Measurements from ENCODE around the gene GCC2.
"Not testable (repeated sequence)": the region's sequence is repeated elsewhere in the genome, so short reads cannot be mapped to it uniquely, and the experiment has no call there.

Gene GCC2

DNA sequence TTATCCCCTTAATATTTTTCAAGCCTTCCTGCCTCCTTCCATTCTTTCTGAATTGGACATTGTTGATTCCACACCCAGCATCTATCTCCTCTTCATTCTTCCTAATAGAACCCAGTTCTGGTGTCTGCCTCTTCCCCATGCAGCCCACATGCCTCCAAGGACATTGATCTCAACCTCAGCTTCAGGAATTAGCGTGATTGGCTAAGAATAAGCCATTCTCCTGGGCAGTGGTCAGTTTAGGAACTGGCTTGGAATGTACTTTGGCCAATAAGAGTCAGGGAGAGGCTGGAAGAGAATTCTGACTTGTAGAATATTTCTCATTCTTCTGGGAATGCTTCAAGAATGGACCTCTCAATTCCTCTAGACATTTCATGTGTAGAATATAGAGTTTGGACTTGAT lies 25.9 kb upstream of the GCC2 start:
- no peak for TF ChIP-seq CTCF (conservative IDR thresholded peaks at IDR 0.05)
- H3K27ac ChIP-seq, result no peak overlapping the region

- TF ChIP-seq CTCF (conservative IDR thresholded peaks at IDR 0.05), result no peak
- H3K27ac ChIP-seq, result no peak overlapping the region
These were observed 25.3 kb upstream of the GCC2 start for GRCh38 chr2:108423502-108424251.

DNA sequence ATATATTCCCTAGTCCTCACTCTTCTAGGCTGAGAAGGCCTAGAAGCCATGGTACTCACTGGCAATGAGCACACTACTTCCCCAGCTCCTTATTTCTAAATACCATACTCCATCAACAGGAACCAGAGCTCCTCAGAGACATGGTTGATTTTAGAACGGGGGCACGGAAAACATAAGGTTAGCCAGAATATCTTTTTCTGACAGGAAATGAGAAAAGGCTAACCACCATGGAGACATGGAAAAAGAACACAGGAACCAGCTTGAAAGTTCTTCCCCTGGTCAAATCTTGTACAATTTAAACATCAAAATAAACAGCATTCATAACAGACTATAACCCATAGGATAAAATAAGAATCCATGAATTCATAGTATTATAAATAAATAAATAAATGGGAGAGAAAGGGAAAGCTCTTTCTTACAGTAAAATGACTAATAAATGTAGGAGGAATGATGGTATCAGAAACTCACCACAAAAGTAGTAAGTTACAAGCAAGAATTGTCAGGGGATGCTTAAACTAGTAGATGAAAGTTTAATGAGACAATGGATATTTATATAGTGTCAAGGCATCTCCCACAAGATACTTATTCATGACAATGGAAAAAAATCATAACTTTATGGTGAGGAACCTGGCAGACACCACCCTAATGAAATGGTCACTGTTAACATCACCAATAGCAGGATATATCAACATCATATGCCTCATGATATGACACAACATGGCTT lies 20.6 kb upstream of the GCC2 start:
- no peak overlapping the region for H3K27ac ChIP-seq
- no peak for TF ChIP-seq CTCF (conservative IDR thresholded peaks at IDR 0.05)

GRCh38 chr2:108435578-108435977 lies 13.4 kb upstream of the GCC2 start:
- H3K27ac ChIP-seq, result not testable (repeated sequence)

- no peak for TF ChIP-seq CTCF (conservative IDR thresholded peaks at IDR 0.05)
- H3K27ac ChIP-seq, result no peak overlapping the region
These were observed 12.0 kb upstream of the GCC2 start for GRCh38 chr2:108436976-108437375.

DNA sequence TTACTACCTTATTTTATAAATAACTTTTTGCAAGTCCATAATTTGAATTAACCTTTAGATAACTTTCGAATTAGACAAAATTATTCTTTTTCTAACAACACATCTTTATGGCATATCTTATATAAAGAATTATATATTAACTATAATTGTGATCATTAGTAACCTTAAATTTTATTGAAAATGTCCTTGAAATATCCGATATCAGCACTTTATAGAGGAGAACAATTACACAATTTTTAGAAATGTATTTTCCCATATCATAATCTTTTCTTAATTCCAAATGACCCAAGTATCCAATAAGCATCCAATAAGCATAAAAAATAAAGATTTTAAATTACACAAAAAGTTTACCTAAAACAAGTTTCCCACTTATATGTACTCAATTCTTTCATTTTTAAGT lies 7.3 kb upstream of the GCC2 start:
- H3K27ac ChIP-seq, result no peak overlapping the region
- TF ChIP-seq CTCF (conservative IDR thresholded peaks at IDR 0.05), result no peak

DNA sequence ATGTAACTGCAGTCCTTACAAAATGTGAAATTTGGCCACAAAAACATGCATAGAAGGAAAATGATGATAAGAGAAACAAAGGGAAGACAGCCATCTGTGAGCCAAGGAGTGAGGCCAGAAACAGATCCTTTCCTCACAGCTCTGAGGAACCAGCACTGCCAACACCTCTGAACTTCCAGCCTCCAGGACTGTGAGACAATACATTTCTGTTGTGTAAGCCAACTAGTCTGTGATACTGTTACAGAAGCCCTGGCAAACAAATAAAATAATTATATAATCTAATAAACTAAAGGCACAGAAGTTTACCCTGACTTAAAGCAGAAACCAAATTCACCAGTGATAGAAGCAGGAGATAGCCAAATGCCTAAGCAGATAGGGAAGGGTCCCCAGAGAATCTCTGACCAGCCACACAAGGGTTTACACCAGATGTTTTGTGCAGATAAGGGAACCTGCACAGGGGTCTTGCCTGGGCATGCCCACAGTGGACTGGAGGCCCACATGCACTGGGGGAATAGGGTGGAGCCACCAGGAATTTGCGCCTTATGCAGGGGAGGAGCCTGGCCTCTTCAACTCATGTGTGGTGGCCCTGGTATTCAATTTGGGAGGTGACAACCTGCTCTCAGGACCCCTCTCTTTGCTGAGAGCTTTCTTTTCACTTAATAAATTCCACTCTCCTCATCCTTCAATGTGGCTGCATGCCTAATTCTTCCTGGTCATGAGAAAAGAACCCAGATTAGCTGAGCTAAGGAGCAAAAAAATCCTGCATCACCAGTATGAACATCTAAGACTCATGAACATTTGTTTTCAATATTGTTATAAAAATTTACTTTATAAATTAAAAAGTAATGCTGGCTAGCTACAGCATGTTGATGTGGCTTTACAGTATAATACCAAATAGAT lies 3.8 kb upstream of the GCC2 start:
- TF ChIP-seq CTCF (conservative IDR thresholded peaks at IDR 0.05), result no peak
- H3K27ac ChIP-seq, result no peak overlapping the region

Measured in VCaP (cell line).